AG04450 (cell line): ENCODE measurements around the gene KRT32. TPM values are rescaled to one million over a fixed set of nuclear protein-coding genes. Genes with fewer than 3 reads are reported as not detected.

Source experiments
- CTCF ChIA-PET: fragments of 300-600, 350-600 bp; formaldehyde crosslinking; extraction: SDS; loops from one replicate; lab custom pipeline; 2022; ENCODE audit warnings: antibody characterized with exemption, inconsistent platforms; lab: Charles Lee
- POLR2A ChIA-PET: fragments of 350-600 bp; formaldehyde crosslinking; extraction: SDS; loops from one replicate; lab custom pipeline; 2021; ENCODE audit warnings: antibody characterized with exemption, inconsistent platforms; lab: Yijun Ruan, JAX
- DNase-seq: peaks from one replicate; pipeline ENCODE4 v3.0.0-alpha.2; 2011; ENCODE audit warnings: low read depth, low spot score
- H3K27ac ChIP-seq: one replicate; pipeline ENCODE4 v1.5.1; 2012; ENCODE audit warnings: low read depth, low read length, control low read depth
- H3K27me3 ChIP-seq: one replicate; pipeline ENCODE4 v1.6.0; 2012; ENCODE audit warnings: low read length; ENCODE audit not compliant: control insufficient read depth, insufficient read depth
- H3K4me3 ChIP-seq: 2 replicates; pipeline ENCODE4 v1.5.1; 2011; ENCODE audit warnings: mild to moderate bottlenecking, low read depth, low read length, control low read depth
- H3K9me3 ChIP-seq: 2 replicates; pipeline ENCODE4 v1.5.1; 2012; ENCODE audit warnings: low read length; ENCODE audit not compliant: control insufficient read depth, insufficient read depth
- CTCF ChIP-seq: IDR thresholded peaks from 2 replicates; pipeline ENCODE4 v1.5.1; 2011; ENCODE audit warnings: low read depth, low read length, control low read depth, inconsistent platforms
- polyA plus RNA-seq: library from polyadenylated mRNA; depleted of rRNA; stranded (reverse); fragments of >200 nt; gene quantifications from 2 replicates; pipeline ENCODE4 v1.2.3, GENCODE V29; 2011

Gene KRT32
- polyA plus RNA-seq, 1 experiment: 0.09 TPM

- Histone ChIP-seq H3K9me3 (no peaks in the 10 kb centered on the region), H3K4me3 (no peak overlapping the region), H3K27me3 (peaks cover 2% of the 10 kb centered on the region), H3K27ac (no peak overlapping the region)
- ChIA-PET POLR2A (no interaction called here), CTCF (interaction anchor here (0.9 kb wide), 1 partner anchor 137 kb away, joined by 3 read pairs; no protein-coding TSS in a partner anchor)
- no peak for TF ChIP-seq CTCF
- DNase-seq: no peak
Measured at GRCh38 chr17:41511716-41512115, 44.5 kb upstream of the KRT32 start.

GRCh38 chr17:41511116-41511515 lies 43.9 kb upstream of the KRT32 start:
- no peak overlapping the region for H3K4me3 ChIP-seq
- TF ChIP-seq CTCF: no peak
- peaks cover 2% of the 10 kb centered on the region for H3K27me3 ChIP-seq
- H3K27ac ChIP-seq: no peak overlapping the region
- H3K9me3 ChIP-seq: no peaks in the 10 kb centered on the region
- POLR2A ChIA-PET: no interaction called here
- CTCF ChIA-PET: interaction anchor here (1.3 kb wide), 1 partner anchor 38 kb away, joined by 4 read pairs; no protein-coding TSS in a partner anchor
- no peak for DNase-seq

GRCh38 chr17:41510251-41511065 lies 43.3 kb upstream of the KRT32 start:
- H3K4me3 ChIP-seq: no peak overlapping the region
- POLR2A ChIA-PET: no interaction called here
- CTCF ChIA-PET: interaction anchor here (1.3 kb wide), 1 partner anchor 39 kb away, joined by 4 read pairs; no protein-coding TSS in a partner anchor
- no peak for DNase-seq
- peaks cover 2% of the 10 kb centered on the region for H3K27me3 ChIP-seq
- no peak for TF ChIP-seq CTCF
- no peaks in the 10 kb centered on the region for H3K9me3 ChIP-seq
- no peak overlapping the region for H3K27ac ChIP-seq

- ChIA-PET CTCF (interaction anchor here (1.1 to 1.6 kb wide), 2 partner anchors 41 to 141 kb away, joined by 3 to 5 read pairs; no protein-coding TSS in a partner anchor), POLR2A (interaction anchor here (0.6 to 0.7 kb wide), 2 partner anchors 138 to 156 kb away, joined by 3 read pairs; no protein-coding TSS in a partner anchor)
- DNase-seq: no peak
Measured at GRCh38 chr17:41507315-41507880, 40.2 kb upstream of the KRT32 start.

More at GRCh38 chr17:41507315-41507880, 40.2 kb upstream of the KRT32 start:
- peaks cover 2% of the 10 kb centered on the region for H3K27me3 ChIP-seq
- H3K9me3 ChIP-seq: no peaks in the 10 kb centered on the region
- no peak overlapping the region for H3K27ac ChIP-seq
- no peak for TF ChIP-seq CTCF
- no peak overlapping the region for H3K4me3 ChIP-seq
